Activated naive CD4-positive, alpha-beta T cell treated with anti-CD3 and anti-CD28 coated beads, Interleukin-2, amount 10 ng/mL, durations not matched to agents 7 days and 5 days (primary cell): ENCODE measurements around the gene TNFRSF13B.
A peak's percentile ranks its signal among the peaks of the same experiment; 100 is the strongest.

Experiments
- CTCF ChIA-PET: fragments of 350-600 bp; sonication (Branson Sonifier 250); formaldehyde crosslinking; loops from one replicate; lab custom pipeline; 2021; ENCODE audit warnings: antibody characterized with exemption; lab: Charles Lee
- DNase-seq: peaks from one replicate; pipeline ENCODE4 v3.0.0-alpha.2; 2020
- H3K27ac Mint-ChIP-seq: one replicate; pipeline ENCODE4 v1.8.0; 2021; ENCODE audit warnings: mild to moderate bottlenecking, moderate library complexity, mixed read lengths
- H3K27me3 Mint-ChIP-seq: one replicate; pipeline ENCODE4 v1.8.0; 2021; ENCODE audit warnings: mild to moderate bottlenecking, mixed read lengths
- H3K36me3 Mint-ChIP-seq: one replicate; pipeline ENCODE4 v1.8.0; 2021; ENCODE audit warnings: mixed read lengths
- H3K4me1 Mint-ChIP-seq: one replicate; pipeline ENCODE4 v1.8.0; 2021; ENCODE audit warnings: mixed read lengths
- H3K4me3 Mint-ChIP-seq: one replicate; pipeline ENCODE4 v1.8.0; 2021; ENCODE audit warnings: mild to moderate bottlenecking, moderate library complexity, mixed read lengths
- H3K9me3 Mint-ChIP-seq: one replicate; pipeline ENCODE4 v1.8.0; 2021; ENCODE audit warnings: mixed read lengths

TNFRSF13B gene

GRCh38 chr17:16936536-16937310 lies 35.2 kb downstream of the TNFRSF13B start:
- peaks cover 21% of the 10 kb centered on the region for H3K27me3 Mint-ChIP-seq
- H3K4me1 Mint-ChIP-seq: no peaks in the 10 kb centered on the region
- CTCF ChIA-PET: no interaction called here
- H3K27ac Mint-ChIP-seq: no peak overlapping the region
- no peaks in the 10 kb centered on the region for H3K9me3 Mint-ChIP-seq
- H3K36me3 Mint-ChIP-seq: no peaks in the 10 kb centered on the region
- H3K4me3 Mint-ChIP-seq: no peak overlapping the region
- no peak for DNase-seq

DNA sequence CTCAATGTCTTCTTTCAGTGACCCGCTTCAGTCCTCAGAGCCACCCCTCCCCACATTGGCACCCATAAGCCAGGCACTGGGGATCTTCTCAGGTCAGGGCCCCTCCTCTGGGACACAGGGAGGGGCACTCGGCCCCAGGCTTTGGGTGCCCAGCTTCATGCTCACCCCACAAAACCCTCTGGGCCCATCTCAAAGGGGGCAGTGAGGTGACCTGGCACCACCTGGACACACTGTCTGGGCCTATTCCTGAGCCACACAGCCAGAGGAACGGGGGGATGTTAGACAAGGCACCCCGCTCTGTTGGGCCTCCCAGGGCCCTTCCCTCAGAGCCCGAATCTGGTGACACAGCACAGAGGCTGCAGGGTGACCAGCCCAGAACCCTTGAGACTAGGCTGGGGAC lies 36.1 kb downstream of the TNFRSF13B start:
- Mint-ChIP-seq H3K27ac (no peak overlapping the region), H3K9me3 (no peaks in the 10 kb centered on the region), H3K27me3 (peaks cover 22% of the 10 kb centered on the region), H3K36me3 (no peaks in the 10 kb centered on the region), H3K4me3 (no peak overlapping the region), H3K4me1 (no peaks in the 10 kb centered on the region)
- CTCF ChIA-PET: no interaction called here
- DNase-seq: no peak

- CTCF ChIA-PET: no interaction called here
- DNase-seq: peak; percentile 17
- no peaks in the 10 kb centered on the region for H3K36me3 Mint-ChIP-seq
- no peaks in the 10 kb centered on the region for H3K4me1 Mint-ChIP-seq
- no peak overlapping the region for H3K27ac Mint-ChIP-seq
- H3K9me3 Mint-ChIP-seq: no peaks in the 10 kb centered on the region
- no peak overlapping the region for H3K4me3 Mint-ChIP-seq
- H3K27me3 Mint-ChIP-seq: peaks cover 22% of the 10 kb centered on the region
Measured at GRCh38 chr17:16935241-16935663, 36.7 kb downstream of the TNFRSF13B start.

GRCh38 chr17:16934836-16935235 lies 37.1 kb downstream of the TNFRSF13B start:
- CTCF ChIA-PET: no interaction called here
- no peak overlapping the region for H3K27ac Mint-ChIP-seq

DNA sequence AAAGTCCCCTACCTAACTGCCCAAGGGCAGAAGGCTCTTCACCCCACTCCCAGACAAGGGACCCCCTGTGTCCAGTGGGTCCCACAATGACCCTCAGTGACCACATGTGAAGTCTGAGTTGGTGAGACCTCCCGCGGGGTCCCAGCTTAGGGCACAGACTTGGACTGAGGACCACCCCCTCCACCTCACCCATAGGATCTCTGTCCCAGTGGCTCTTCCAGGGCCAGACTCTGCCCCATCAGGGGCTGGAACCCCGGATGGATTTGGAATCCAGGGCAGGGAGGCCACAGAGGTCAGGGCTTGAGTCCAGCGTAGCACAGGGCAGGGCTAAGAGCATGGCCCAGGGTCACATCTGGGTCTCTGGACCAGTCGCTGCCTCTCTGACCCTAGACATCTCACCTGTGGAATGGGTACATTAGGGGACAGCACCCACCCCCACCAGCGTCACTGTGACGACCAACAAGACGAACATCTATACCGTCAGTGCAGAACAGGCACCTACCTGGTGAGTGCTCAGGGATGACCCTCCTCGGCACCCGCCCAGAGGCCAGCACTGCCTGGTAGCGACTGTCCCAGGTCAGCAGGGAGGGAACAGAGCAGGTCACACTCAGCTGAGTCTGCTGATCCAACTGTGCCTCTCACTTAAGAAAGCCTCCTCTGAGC lies 37.7 kb downstream of the TNFRSF13B start:
- CTCF ChIA-PET: no interaction called here
- Mint-ChIP-seq H3K4me3 (no peak overlapping the region), H3K36me3 (no peaks in the 10 kb centered on the region), H3K27ac (no peak overlapping the region), H3K27me3 (peaks cover 20% of the 10 kb centered on the region), H3K4me1 (no peaks in the 10 kb centered on the region), H3K9me3 (no peaks in the 10 kb centered on the region)
- peak; percentile 17 for DNase-seq

More at GRCh38 chr17:16934836-16935235, 37.1 kb downstream of the TNFRSF13B start:
- Mint-ChIP-seq H3K4me1 (no peaks in the 10 kb centered on the region), H3K36me3 (no peaks in the 10 kb centered on the region), H3K9me3 (no peaks in the 10 kb centered on the region), H3K27me3 (peaks cover 22% of the 10 kb centered on the region), H3K4me3 (no peak overlapping the region)
- peak; percentile 13 for DNase-seq

DNA sequence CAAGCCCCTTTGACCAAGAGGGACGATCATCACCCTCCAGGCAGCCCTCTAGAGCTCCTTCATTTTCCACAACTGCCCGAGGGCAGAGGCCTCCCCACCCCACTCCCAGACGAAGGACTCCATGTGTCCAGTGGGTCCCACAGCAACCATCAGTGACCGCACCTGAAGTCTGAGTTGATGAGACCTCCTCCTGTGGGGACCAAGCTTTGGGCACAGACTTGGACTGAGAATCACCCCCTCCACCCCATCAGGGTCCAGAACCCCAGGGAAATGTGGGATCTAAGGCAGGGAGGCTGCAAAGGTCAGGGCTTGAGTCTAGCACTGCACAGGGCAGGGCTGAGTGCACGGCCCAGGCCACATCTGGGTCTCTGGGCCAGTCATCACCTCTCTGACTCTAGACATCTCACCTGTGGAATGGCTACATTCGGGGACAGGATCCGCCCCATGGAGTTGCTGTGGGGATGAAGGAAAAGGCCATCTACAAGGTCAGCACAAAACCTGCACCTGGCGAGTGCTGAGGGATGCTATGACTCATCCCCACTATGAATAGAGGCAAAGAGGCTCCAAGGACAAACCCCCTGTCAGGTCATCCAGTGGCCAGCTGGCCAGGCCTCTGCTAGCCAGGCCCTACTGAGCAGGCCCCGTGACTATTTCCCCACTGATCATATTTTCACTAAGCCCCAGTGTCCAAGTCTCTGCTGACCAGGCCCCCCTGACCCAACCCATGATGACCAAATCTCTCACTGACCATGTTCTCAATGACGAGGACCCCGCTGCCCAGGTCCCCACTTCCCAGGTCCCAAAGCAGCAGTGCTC lies 38.4 kb downstream of the TNFRSF13B start:
- H3K9me3 Mint-ChIP-seq: no peaks in the 10 kb centered on the region
- no peaks in the 10 kb centered on the region for H3K36me3 Mint-ChIP-seq
- no peaks in the 10 kb centered on the region for H3K4me1 Mint-ChIP-seq
- CTCF ChIA-PET: no interaction called here
- no peak overlapping the region for H3K27ac Mint-ChIP-seq
- no peak for DNase-seq
- peaks cover 13% of the 10 kb centered on the region for H3K27me3 Mint-ChIP-seq
- H3K4me3 Mint-ChIP-seq: no peak overlapping the region

GRCh38 chr17:16932611-16933010 lies 39.3 kb downstream of the TNFRSF13B start:
- peaks cover 7% of the 10 kb centered on the region for H3K27me3 Mint-ChIP-seq
- no peak overlapping the region for H3K4me3 Mint-ChIP-seq
- DNase-seq: peak; percentile 11
- CTCF ChIA-PET: no interaction called here
- H3K4me1 Mint-ChIP-seq: no peaks in the 10 kb centered on the region
- H3K9me3 Mint-ChIP-seq: no peaks in the 10 kb centered on the region
- H3K36me3 Mint-ChIP-seq: no peaks in the 10 kb centered on the region
- no peak overlapping the region for H3K27ac Mint-ChIP-seq

GRCh38 chr17:16932156-16932555 lies 39.8 kb downstream of the TNFRSF13B start:
- DNase-seq: peak; percentile 16
- Mint-ChIP-seq H3K9me3 (no peaks in the 10 kb centered on the region), H3K36me3 (no peaks in the 10 kb centered on the region), H3K4me1 (no peaks in the 10 kb centered on the region), H3K4me3 (no peak overlapping the region), H3K27ac (no peak overlapping the region), H3K27me3 (peaks cover 7% of the 10 kb centered on the region)
- CTCF ChIA-PET: no interaction called here

DNA sequence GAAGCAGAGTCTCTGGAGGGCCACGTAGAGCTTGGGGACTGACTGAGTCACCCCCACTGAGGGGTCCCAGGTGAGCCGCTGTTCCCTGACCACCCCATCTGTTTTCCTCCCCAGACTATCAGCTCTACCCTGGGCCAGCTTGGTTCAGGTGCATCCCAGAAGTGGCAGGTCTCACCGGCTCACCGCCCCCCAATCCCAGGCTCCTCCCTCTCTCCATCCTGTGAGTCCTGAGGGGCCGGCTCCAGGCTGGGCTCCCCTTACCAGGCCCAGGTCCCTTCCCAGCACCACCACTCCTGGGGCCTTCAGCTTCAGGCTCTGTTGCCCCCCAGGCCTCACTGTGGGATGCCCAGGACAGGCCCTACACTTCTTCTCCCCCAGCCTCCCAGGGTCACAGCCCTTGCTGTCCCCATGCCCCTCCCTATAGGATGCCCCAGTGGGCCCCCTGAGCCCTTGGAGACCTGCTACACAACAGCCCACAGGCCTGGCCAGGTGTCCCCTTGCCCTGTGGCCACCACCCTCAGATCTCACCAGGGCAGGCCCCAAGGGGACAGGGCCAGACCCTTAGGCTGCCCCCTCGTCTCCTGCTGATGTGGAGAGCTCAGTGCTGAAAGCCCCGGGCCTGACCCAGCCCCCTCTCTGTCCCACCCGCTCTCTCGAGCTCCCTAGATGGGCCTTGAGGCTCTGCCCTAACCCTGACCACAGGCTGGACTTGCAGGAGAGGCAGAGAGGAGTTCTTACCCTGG lies 40.4 kb downstream of the TNFRSF13B start:
- peaks cover 3% of the 10 kb centered on the region for H3K27me3 Mint-ChIP-seq
- H3K27ac Mint-ChIP-seq: no peak overlapping the region
- no peaks in the 10 kb centered on the region for H3K4me1 Mint-ChIP-seq
- H3K9me3 Mint-ChIP-seq: no peaks in the 10 kb centered on the region
- no peak overlapping the region for H3K4me3 Mint-ChIP-seq
- DNase-seq: no peak
- no peaks in the 10 kb centered on the region for H3K36me3 Mint-ChIP-seq
- CTCF ChIA-PET: no interaction called here

- H3K9me3 Mint-ChIP-seq: no peaks in the 10 kb centered on the region
- H3K4me1 Mint-ChIP-seq: no peaks in the 10 kb centered on the region
- CTCF ChIA-PET: no interaction called here
- H3K27ac Mint-ChIP-seq: no peak overlapping the region
- no peaks in the 10 kb centered on the region for H3K36me3 Mint-ChIP-seq
- H3K27me3 Mint-ChIP-seq: peaks cover 3% of the 10 kb centered on the region
- H3K4me3 Mint-ChIP-seq: no peak overlapping the region
- DNase-seq: peak; percentile 19
Measured at GRCh38 chr17:16930571-16931317, 41.2 kb downstream of the TNFRSF13B start.

DNA sequence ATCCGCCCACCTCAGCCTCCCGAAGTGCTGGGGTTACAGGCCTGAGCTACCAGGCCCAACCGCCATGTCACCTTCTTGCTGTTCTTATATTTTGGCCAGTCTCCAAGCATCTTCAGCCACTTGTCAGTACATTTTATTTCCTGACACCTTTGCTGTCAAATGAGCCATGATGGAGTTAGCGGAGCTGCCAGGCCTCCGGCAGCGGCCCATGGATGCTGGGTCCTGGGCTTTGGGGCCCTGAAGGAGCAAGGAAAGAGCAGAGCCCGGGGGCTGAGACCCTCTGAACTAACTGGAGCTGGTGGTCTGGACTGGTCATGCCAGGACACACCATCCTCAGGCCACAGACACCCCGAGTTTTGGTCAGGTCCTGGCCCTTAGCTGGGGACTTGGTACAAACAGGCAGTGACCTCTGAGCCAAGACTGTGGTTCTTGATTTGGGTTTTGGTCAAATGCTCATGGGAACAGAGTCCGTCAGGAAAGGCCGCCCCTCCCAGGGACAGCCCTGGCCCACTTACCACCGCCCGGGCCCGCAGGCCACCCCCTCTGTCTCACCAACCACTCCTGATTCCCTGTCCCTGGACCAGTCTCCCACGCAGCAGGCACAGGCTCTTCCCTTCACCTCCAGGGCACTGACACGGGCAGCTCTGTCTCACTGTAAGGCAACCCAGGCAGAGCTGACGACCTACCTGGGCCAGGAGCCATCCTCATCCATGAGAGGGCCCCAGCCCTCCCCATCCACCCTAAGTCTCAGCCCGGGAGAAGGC lies 42.0 kb downstream of the TNFRSF13B start:
- no peaks in the 10 kb centered on the region for H3K4me1 Mint-ChIP-seq

GRCh38 chr17:16929035-16929680 lies 42.8 kb downstream of the TNFRSF13B start:
- CTCF ChIA-PET: no interaction called here
- no peaks in the 10 kb centered on the region for H3K4me1 Mint-ChIP-seq
- no peak overlapping the region for H3K27ac Mint-ChIP-seq
- no peak overlapping the region for H3K4me3 Mint-ChIP-seq
- peaks cover 3% of the 10 kb centered on the region for H3K27me3 Mint-ChIP-seq
- peak; percentile 23 for DNase-seq
- no peaks in the 10 kb centered on the region for H3K36me3 Mint-ChIP-seq
- no peaks in the 10 kb centered on the region for H3K9me3 Mint-ChIP-seq

More for the DNA sequence above, 42.0 kb downstream of the TNFRSF13B start:
- H3K36me3 Mint-ChIP-seq: no peaks in the 10 kb centered on the region
- H3K27ac Mint-ChIP-seq: no peak overlapping the region
- peak; percentile 13 for DNase-seq
- no peak overlapping the region for H3K4me3 Mint-ChIP-seq
- peaks cover 3% of the 10 kb centered on the region for H3K27me3 Mint-ChIP-seq
- no peaks in the 10 kb centered on the region for H3K9me3 Mint-ChIP-seq
- CTCF ChIA-PET: no interaction called here
